ENCODE data around the gene ENHO. TPM values are rescaled to one million over a fixed set of nuclear protein-coding genes. Genes with fewer than 3 reads are reported as not detected.

The ENHO gene
- total and polyA plus RNA-seq, 2 of the 8 experiments (the other 6 are each of a cell fraction or from before 2014, with no cell fraction given), result 12.2 to 49.4 TPM

DNA sequence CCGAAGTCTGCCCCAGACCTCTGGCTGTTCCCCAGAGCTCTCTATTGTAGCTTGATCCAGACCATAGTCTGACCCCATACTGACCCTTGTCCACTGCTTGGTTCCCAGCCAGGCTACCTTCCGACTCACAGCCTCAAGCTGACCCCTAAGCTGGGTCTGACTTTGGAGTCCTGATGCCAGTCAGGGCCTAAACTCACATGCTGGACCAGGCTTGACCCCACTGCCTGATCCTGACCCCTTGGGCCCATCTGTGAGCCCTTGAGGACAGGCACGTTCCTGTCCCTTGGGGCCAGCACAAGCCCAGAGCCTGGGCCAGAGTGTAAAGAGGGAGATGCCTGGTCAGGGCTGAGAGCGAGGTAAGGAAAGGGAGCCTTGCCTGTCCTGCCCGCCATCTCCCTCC, 32.7 kb upstream of the ENHO start (continued):
- no peak for TF ChIP-seq CHD7 (IDR thresholded peaks at IDR 0.05; ENCODE audit: insufficient replicate concordance, low read length)
- TF ChIP-seq RXRA (IDR thresholded peaks at IDR 0.05; ENCODE audit: insufficient read depth, low read depth, low read length), result no peak
- no peak for TF ChIP-seq CTBP2 (IDR thresholded peaks at IDR 0.05; ENCODE audit: borderline replicate concordance, insufficient read depth, insufficient read length, low read length)
- TF ChIP-seq TBP (IDR thresholded peaks at IDR 0.05; ENCODE audit: low read depth, low read length), result no peak
- no peak for TF ChIP-seq SP2 (IDR thresholded peaks at IDR 0.05; ENCODE audit: low read length)
- TF ChIP-seq RAD21 (IDR thresholded peaks at IDR 0.05 in 1 of 2, conservative IDR thresholded peaks at IDR 0.05 in 1 of 2; ENCODE audit: low read depth in 2 of 2, low read length in 2 of 2), result no peak
- no peak for TF ChIP-seq TAF1 (IDR thresholded peaks at IDR 0.05; ENCODE audit: low read depth, low read length)
- TF ChIP-seq SRF (IDR thresholded peaks at IDR 0.05; ENCODE audit: low read depth, low read length), result no peak
- no peak for TF ChIP-seq BCL11A (IDR thresholded peaks at IDR 0.05; ENCODE audit: low read depth in 2 of 2, low read length in 2 of 2)
- no peak for TF ChIP-seq NRF1 (IDR thresholded peaks at IDR 0.05; ENCODE audit: low read depth, low read length)
- no peak for TF ChIP-seq JUN (IDR thresholded peaks at IDR 0.05; ENCODE audit: low read depth, low read length)
